GDM1 (cell line): ENCODE data around the gene EPS8.

Experiments
- DNase-seq: peaks from one replicate; lab custom pipeline; 2025; lab: John Stamatoyannopoulos, UW

The EPS8 gene

GRCh38 chr12:15601210-15601800, 187.9 kb downstream of the EPS8 start:
- no peak for DNase-seq

GRCh38 chr12:15600223-15600935, 188.8 kb downstream of the EPS8 start:
- no peak for DNase-seq

GRCh38 chr12:15599266-15600037, 189.7 kb downstream of the EPS8 start:
- DNase-seq: no peak

- DNase-seq: no peak
Measured at GRCh38 chr12:15597125-15597830, 191.9 kb downstream of the EPS8 start.

- DNase-seq: no peak
Measured at GRCh38 chr12:15596174-15596573, 193.0 kb downstream of the EPS8 start.

- DNase-seq: no peak
Measured at GRCh38 chr12:15592934-15593333, 196.3 kb downstream of the EPS8 start.

- no peak for DNase-seq
Measured at GRCh38 chr12:15591811-15592210, 197.4 kb downstream of the EPS8 start.

GRCh38 chr12:15590180-15590826, 198.9 kb downstream of the EPS8 start:
- no peak for DNase-seq

GRCh38 chr12:15589328-15590032, 199.7 kb downstream of the EPS8 start:
- DNase-seq: no peak

GRCh38 chr12:15584366-15585041, 204.7 kb downstream of the EPS8 start:
- no peak for DNase-seq

GRCh38 chr12:15583804-15584203, 205.4 kb downstream of the EPS8 start:
- no peak for DNase-seq

- DNase-seq: no peak
Measured at GRCh38 chr12:15581006-15581405, 208.2 kb downstream of the EPS8 start.

- no peak for DNase-seq
Measured at GRCh38 chr12:15580431-15580830, 208.8 kb downstream of the EPS8 start.

- no peak for DNase-seq
Measured at GRCh38 chr12:15575671-15576541, 213.3 kb downstream of the EPS8 start.

GRCh38 chr12:15574353-15574752, 214.8 kb downstream of the EPS8 start:
- DNase-seq: no peak
